ENCODE measurements around the gene GALNT2.
A peak's percentile ranks its signal among the peaks of the same experiment; 100 is the strongest.

GALNT2 gene

GRCh38 chr1:230301322-230301721, 234.3 kb downstream of the GALNT2 start:
- DNase-seq (ENCODE audit: low spot score): no peak

GRCh38 chr1:230301822-230302221, 234.8 kb downstream of the GALNT2 start:
- no peak for DNase-seq (ENCODE audit: low spot score)

DNA sequence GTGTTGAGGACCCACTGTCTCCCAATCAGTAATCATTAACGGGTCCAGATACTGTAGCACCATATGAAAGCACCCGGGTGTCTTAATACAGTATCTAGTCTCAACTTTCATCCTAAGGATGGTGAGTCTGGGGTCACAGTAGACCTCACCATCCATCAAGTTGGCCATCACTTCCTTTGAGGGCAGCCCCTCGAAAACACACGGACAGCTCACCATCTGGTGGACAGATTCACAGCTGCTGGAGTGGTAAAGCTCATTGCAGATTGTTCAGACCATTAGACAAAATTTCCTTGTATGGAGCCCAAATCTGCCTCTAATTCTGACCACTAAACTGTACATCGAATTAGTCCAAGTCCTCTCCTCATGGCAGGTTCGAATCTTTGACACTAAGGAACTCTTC, 236.0 kb downstream of the GALNT2 start:
- DNase-seq (ENCODE audit: low spot score): no peak

GRCh38 chr1:230303822-230304221, 236.8 kb downstream of the GALNT2 start:
- no peak for DNase-seq (ENCODE audit: low spot score)

DNA sequence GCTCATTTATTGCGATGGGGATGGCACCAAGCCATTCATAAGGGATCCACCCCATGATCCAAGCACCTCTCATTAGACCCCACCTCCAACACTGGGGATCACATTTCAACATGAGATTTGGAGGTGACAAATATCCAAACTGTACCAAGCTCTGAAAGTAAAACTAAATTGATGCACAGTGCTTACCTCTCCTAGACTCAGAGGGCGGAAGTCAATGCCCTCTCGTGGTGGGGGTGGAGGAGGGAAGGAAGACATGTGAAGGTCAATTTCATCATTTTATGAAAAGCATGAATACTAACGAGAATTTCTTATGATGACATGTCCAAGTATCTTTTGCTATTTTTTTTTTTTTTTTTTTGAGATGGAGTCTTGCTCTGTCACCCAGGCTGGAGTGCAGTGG, 239.1 kb downstream of the GALNT2 start:
- DNase-seq (ENCODE audit: low spot score): no peak

DNA sequence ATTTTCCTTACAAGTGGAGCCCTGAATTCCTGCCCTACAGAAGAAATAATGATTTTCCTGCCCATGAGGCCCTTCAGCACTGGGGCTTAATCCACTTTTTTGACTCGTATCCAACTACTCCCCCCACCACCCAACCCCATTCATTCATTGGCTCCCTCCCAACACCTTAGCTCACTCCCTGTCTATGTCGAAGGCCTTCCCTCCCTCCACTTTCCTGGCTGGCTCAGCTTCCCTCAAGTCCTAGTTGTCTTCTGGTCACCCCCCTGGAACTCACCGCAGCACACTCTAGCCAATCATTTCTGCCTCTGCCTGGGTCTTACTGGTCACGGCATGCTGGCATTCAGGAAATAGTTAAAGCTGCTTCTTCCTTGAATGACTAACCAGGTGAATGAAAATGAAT, 240.2 kb downstream of the GALNT2 start:
- no peak for DNase-seq (ENCODE audit: low spot score)

DNA sequence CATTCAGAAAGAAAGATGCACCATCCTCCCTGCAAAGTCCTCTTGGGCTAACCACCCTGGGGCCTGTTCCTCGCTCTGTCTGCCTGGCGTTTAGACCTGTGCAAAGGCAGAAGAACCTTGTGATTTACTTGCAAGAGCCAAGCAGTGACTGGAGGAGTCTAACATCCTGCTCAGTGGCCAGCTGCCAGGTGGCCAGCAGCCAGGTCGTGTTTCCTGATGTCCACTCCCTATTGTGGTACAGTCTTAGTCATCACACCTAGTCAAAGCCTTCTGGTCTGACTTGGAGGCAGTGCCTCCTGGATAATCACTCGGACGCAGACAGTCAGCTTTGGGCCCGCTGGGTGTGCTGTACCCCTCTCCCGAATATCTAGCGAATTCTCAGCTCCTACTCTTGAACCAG, 241.0 kb downstream of the GALNT2 start:
- peak; percentile 38 for DNase-seq (ENCODE audit: low spot score)

DNA sequence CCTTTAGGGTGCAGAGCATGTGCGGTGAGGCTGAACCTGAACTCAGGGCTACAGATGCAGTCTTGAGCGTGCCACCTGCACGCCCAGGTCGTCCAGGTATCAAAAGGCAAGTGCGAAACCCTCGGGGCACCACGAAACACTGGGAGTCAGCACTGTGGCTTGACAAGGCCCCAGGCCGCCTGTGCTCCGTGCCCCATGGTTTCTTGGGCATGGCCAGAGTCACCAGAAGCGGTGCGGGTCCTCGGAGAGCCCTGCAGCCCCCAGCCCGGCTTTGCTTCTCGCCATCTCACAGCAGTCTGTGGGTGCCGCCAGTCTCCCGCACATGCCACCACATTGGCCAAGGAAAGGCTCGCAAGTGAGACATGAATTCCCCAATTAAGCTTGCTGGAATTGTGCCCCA, 241.8 kb downstream of the GALNT2 start:
- DNase-seq (ENCODE audit: low spot score): no peak

DNA sequence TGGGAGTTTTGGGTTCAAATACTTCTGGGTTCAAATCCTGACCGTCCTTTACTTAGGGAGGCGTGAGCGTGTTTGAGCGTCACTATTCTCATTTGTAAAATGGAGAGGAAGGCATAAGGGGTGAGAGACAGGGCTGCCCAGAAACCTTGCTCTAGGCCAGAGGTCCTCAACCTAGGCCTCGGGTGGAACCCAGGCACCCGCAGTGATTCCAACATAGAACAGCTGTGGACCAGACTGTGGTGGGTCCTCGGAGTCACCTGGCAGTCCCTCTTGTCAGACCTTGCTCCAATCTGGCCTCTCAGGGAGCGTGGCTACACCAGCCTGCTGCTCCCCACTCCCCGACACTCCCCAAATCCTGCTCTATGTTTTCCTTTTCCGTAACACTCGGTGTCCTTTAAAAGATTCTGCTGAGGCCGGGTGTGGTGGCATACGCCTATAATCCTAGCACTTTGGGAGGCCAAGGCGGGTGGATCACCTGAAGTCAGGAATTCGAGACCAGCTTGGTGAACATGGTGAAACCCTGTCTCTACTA, 242.7 kb downstream of the GALNT2 start:
- no peak for DNase-seq (ENCODE audit: low spot score)

DNA sequence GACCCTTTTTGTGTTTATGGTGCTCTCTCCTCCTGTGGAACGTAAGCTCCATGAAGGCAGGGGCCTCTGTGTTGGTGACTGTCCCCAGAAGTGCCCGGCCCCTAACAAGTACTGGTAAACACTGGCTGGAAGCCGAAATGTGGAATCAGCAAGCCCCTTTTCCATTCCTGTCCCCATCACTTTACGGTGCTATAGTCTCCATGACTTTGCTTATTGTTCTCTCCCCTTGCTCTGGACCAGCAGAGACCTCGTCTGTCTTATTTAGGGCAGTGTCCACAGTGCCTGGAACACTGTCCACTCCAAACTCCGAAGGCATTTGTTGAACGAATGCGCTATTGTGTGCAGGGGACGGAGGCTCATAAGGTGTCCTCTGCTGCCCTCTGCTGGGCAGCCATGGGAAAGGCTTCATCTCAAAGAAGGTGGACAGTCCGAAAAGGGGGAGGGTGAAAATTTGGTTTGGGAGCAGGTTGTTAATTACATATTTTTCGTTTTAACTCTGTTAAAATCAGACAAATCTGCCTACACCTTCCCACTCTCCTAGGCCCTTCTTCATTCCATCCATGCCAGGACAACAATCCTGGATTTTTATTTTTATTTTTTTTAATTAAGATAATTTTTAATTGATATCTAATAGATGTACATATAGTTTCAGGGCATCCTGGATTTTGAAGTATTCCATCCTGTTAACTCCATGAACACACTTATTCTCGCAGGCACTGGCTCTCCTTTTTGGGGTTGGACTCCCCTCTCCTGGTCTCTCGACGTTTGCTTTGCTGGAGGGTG, 243.5 kb downstream of the GALNT2 start:
- peak; percentile 88 for DNase-seq (ENCODE audit: low spot score)

GRCh38 chr1:230312676-230313075, 245.6 kb downstream of the GALNT2 start:
- no peak for DNase-seq (ENCODE audit: low spot score)

DNA sequence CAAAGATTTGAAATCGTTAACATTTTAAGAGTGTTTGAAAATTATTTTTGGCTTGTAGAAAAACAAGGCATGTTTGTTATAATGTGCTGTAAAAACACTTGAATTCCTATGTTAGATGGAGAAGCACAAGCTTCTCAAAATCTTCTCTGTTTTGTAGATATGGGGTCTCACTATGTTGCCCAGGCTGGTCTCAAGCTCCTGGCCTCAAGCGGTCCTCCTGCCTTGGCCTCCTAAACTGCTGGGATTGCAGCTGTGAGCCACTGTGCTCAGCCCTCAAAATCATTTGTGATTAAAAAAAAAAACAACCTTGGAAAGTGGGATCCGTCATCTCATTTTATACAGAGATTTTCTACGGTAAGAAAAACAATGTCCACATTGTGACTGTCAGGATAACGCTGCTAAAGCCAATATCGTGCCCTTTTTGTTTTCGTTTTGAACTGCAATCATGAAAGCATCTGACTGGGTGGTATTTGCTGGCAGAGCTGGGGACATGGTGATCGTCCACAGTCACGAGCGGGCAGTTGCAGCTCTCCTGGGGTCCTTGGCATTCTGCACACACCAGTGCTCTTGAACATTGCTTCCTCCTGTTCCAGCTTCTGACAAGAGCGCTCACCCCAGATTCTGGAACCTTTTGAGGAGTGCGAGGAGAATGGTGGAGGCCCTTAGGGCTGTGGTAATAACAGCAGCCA, 246.6 kb downstream of the GALNT2 start:
- DNase-seq (ENCODE audit: low spot score): no peak

DNA sequence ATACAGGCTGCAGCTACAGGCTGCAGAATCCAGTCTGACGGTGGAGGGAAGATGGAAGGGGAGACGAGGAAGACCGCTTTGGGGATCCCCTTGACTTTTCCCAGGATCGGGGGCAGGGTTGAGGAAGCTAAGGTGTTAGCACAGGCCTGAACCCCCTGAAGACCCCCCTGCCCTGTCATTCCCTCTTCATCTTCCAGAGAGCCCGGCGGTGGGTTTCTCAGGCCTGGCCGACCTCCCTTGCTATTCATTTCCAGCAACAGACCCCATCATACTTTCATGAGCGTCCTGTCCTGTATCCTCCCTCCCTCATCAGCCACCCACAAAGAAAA, 247.1 kb downstream of the GALNT2 start:
- DNase-seq (ENCODE audit: low spot score): no peak

DNA sequence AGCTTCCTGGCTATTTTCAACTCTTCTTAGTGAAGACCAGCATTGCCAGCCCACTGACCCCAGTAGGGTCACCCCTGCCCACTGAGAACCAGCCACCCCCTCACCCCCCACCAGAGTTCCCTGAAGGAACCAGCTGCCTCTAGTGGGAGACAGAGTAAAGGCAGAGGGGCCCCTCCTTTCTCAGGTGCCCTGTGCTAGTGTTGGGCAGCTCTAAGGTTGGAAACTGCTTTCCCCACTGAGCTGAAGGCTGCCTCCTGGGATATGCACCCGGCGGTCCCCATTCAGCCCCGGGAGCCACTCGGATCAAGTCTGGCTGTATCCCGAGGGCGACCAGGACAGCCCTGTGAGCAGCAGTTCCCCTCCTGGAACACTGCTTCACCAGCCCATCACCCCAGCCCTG, 248.1 kb downstream of the GALNT2 start:
- DNase-seq (ENCODE audit: low spot score): no peak

GRCh38 chr1:230316864-230317745, 250.1 kb downstream of the GALNT2 start:
- DNase-seq (ENCODE audit: low spot score): no peak

GRCh38 chr1:230317823-230318819, 251.1 kb downstream of the GALNT2 start:
- DNase-seq (ENCODE audit: low spot score): no peak

- DNase-seq (ENCODE audit: low spot score): no peak
Observed at GRCh38 chr1:230319014-230319747, 252.1 kb downstream of the GALNT2 start.

- DNase-seq (ENCODE audit: low spot score): no peak
Observed at GRCh38 chr1:230320804-230321203, 253.8 kb downstream of the GALNT2 start.

GRCh38 chr1:230321341-230321740, 254.3 kb downstream of the GALNT2 start:
- no peak for DNase-seq (ENCODE audit: low spot score)

- no peak for DNase-seq (ENCODE audit: low spot score)
Observed at GRCh38 chr1:230321741-230322420, 254.8 kb downstream of the GALNT2 start.
